Peyer's patch (tissue), 4 donors: ENCODE data around the gene TC2N.

ENCODE experiments used
- POLR2A ChIP-seq, 2 donors: fragments of 450-650 bp; IDR thresholded peaks; one replicate each; pipeline ENCODE4 v1.5.1; 2017; ENCODE audit warnings: antibody characterized with exemption in 2 of 2, mild to moderate bottlenecking in 2 of 2, moderate library complexity in 2 of 2
- TF ChIP-seq, protein P1 (sequence below), 6 experiments: fragments of 450-650 bp in 4 of 6; fragments of 200-600 bp in 2 of 6; sonication (generic) in 1 of 6; IDR thresholded peaks; one replicate each; pipeline ENCODE4 v1.5.1; 2017 to 2019; ENCODE audit warnings: antibody characterized with exemption in 6 of 6, mild to moderate bottlenecking in 3 of 6, moderate library complexity in 1 of 6

DNA sequence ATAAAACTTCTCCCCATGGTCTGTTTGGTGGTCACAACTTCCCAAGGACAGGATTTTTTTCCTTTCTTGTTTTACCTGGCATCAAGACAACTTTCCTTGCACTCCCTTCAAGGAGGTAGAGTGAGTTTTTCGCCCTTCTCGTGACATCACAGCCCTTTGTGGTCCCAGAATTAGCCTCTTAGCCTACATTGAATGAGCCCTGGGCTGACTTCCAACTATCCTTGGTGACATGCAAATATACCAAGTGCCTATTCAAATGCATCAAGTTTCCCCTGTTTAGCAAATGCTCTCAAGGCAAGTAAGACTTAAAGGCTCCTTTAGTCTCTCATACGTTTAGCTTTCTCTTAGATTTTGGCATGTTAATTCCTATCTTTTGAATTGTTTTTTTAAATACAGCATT is 36.6 kb downstream of the TC2N start:
- TF ChIP-seq, protein P1, sequence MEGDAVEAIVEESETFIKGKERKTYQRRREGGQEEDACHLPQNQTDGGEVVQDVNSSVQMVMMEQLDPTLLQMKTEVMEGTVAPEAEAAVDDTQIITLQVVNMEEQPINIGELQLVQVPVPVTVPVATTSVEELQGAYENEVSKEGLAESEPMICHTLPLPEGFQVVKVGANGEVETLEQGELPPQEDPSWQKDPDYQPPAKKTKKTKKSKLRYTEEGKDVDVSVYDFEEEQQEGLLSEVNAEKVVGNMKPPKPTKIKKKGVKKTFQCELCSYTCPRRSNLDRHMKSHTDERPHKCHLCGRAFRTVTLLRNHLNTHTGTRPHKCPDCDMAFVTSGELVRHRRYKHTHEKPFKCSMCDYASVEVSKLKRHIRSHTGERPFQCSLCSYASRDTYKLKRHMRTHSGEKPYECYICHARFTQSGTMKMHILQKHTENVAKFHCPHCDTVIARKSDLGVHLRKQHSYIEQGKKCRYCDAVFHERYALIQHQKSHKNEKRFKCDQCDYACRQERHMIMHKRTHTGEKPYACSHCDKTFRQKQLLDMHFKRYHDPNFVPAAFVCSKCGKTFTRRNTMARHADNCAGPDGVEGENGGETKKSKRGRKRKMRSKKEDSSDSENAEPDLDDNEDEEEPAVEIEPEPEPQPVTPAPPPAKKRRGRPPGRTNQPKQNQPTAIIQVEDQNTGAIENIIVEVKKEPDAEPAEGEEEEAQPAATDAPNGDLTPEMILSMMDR (IDR thresholded peaks at IDR 0.05): no peak
- no peak for TF ChIP-seq POLR2A (IDR thresholded peaks at IDR 0.05)
